Fibroblast of lung (primary cell): ENCODE measurements around the gene SRGAP1. TPM values are rescaled to one million over a fixed set of nuclear protein-coding genes. Genes with fewer than 3 reads are reported as not detected.

Experiments used
- DNase-seq, 2 donors: peaks; one replicate each; pipeline versions ENCODE4 v3.0.0 to v3.0.0-alpha.2; 2010; ENCODE audit warnings: low read depth in 2 of 2
- H2AFZ ChIP-seq: 2 replicates; pipeline ENCODE4 v1.5.1; 2012; ENCODE audit warnings: low read length, control low read depth, inconsistent platforms
- H3K27ac ChIP-seq: 2 replicates; pipeline ENCODE4 v1.5.1; 2011; ENCODE audit warnings: low read length, control low read depth; ENCODE audit not compliant: insufficient read depth
- H3K27me3 ChIP-seq: 2 replicates; pipeline ENCODE4 v1.5.1; 2011; ENCODE audit warnings: mild to moderate bottlenecking, low read length; ENCODE audit not compliant: control insufficient read depth, insufficient read depth
- H3K36me3 ChIP-seq: 2 replicates; pipeline ENCODE4 v1.5.1; 2011; ENCODE audit warnings: low read length; ENCODE audit not compliant: control insufficient read depth, insufficient read depth
- H3K4me1 ChIP-seq: 2 replicates; pipeline ENCODE4 v1.5.1; 2011; ENCODE audit warnings: low read length; ENCODE audit not compliant: control insufficient read depth, insufficient read depth; ENCODE audit errors: extremely low read depth
- H3K4me2 ChIP-seq: 2 replicates; pipeline ENCODE4 v1.5.1; 2011; ENCODE audit warnings: low read length, control low read depth; ENCODE audit not compliant: insufficient read depth; ENCODE audit errors: extremely low read depth
- H3K4me3 ChIP-seq, 4 experiments: fragments of 200-600 bp in 1 of 4; sonication (generic) in 1 of 4; replicated peaks in 1 of 4; 2 replicates each; pipeline ENCODE4 v1.5.1; 2011 to 2016; ENCODE audit warnings: low read length in 4 of 4, low read depth in 3 of 4, mild to moderate bottlenecking in 3 of 4, control low read depth in 2 of 4, inconsistent platforms in 1 of 4, mixed read lengths in 1 of 4; ENCODE audit not compliant: insufficient read depth in 1 of 4; ENCODE audit errors: control extremely low read depth in 1 of 4
- H3K79me2 ChIP-seq: 2 replicates; pipeline ENCODE4 v1.5.1; 2012; ENCODE audit warnings: mild to moderate bottlenecking, low read length, inconsistent platforms; ENCODE audit not compliant: control insufficient read depth, insufficient read depth
- H3K9ac ChIP-seq: 2 replicates; pipeline ENCODE4 v1.5.1; 2011; ENCODE audit warnings: mild to moderate bottlenecking, low read length, control low read depth; ENCODE audit not compliant: insufficient read depth
- H3K9me3 ChIP-seq: 2 replicates; pipeline ENCODE4 v1.5.1; 2012; ENCODE audit warnings: low read depth, low read length; ENCODE audit not compliant: control insufficient read depth, insufficient read depth
- H4K20me1 ChIP-seq: 2 replicates; pipeline ENCODE4 v1.5.1; 2011; ENCODE audit warnings: low read length; ENCODE audit not compliant: control insufficient read depth, insufficient read depth; ENCODE audit errors: extremely low read depth
- CTCF ChIP-seq, 2 donors: IDR thresholded peaks in 1 of 2; conservative IDR thresholded peaks in 1 of 2; 1 replicate in 1 of 2; 2 replicates in 1 of 2; pipeline ENCODE4 v1.5.1; 2011 to 2012; ENCODE audit warnings: low read length in 2 of 2, control low read depth in 1 of 2, inconsistent platforms in 1 of 2, low read depth in 1 of 2, mild to moderate bottlenecking in 1 of 2
- EZH2 ChIP-seq: IDR thresholded peaks from 2 replicates; pipeline ENCODE4 v1.5.1; 2012; ENCODE audit warnings: low read length, control low read depth, mild to moderate bottlenecking; ENCODE audit errors: missing control alignments
- polyA plus RNA-seq, 2 donors: library from polyadenylated mRNA; depleted of rRNA in 1 of 2; stranded (reverse) in 1 of 2; unstranded in 1 of 2; fragments of >200 nt; gene quantifications; 2 replicates each; pipeline ENCODE4 v1.2.1, GENCODE V29; 2011 to 2012; ENCODE audit warnings: missing spikeins in 1 of 2
- total RNA-seq: library from RNA; depleted of rRNA; stranded (reverse); fragments of >200 nt; gene quantifications from 2 replicates; pipeline ENCODE4 v1.2.1, GENCODE V29; 2014

Gene SRGAP1
- total and polyA plus RNA-seq, 2 donors (not counting 1 experiment from before 2014, with no cell fraction given), result 18.9 to 30.2 TPM

- Histone ChIP-seq H3K4me2 (no peak overlapping the region), H3K36me3 (no peaks in the 10 kb centered on the region), H2AFZ (no peak overlapping the region), H3K9me3 (no peaks in the 10 kb centered on the region), H3K27ac (no peak overlapping the region), H3K4me3 (no peak overlapping the region), H3K79me2 (no peaks in the 10 kb centered on the region), H3K9ac (no peak overlapping the region), H3K4me1 (no peaks in the 10 kb centered on the region), H4K20me1 (no peaks in the 10 kb centered on the region), H3K27me3 (no peaks in the 10 kb centered on the region)
- DNase-seq, result no peak
- no peak for TF ChIP-seq CTCF (conservative IDR thresholded peaks at IDR 0.05 in 1 of 2, IDR thresholded peaks at IDR 0.05 in 1 of 2; ENCODE audit: low read depth in 1 of 2, low read length in 2 of 2)
Measured at GRCh38 chr12:64057706-64058105, 213.2 kb downstream of the SRGAP1 start.

DNA sequence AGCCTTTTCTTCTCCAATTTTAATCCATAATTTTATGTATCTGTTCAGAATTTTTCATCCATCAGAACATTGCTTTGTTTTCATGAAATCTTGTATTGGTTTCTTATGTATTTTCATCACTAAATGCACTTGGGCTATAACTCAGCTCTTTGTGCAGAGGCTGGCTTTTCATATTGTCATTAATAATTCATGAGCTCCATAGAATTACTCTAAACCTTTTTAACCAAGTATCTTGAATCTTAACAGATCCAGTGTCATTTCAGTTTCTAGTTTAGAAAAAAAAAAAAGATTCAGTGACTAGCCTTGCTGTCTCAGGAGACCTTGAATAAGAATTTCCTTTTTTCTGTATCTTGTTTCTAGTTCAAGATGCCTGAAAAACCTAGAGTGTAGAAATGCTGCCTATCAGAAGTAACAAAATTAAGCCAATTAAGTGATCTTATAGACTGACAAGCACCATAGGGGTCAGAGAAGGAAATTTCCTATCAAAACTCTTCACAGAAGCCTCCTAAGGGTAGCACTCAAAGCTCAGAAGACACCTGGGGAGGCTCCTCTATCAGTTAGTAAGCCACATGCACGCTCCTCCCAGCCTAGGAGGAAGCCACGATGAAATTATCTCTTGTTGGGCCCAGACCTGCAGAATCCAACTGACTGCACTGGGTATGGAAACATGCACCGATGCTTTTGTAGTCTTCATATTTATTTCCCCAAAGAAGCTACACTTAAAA is 214.2 kb downstream of the SRGAP1 start:
- Histone ChIP-seq H3K4me2 (no peak overlapping the region), H3K36me3 (no peaks in the 10 kb centered on the region), H3K4me1 (no peaks in the 10 kb centered on the region), H3K4me3 (no peak overlapping the region), H3K9ac (no peak overlapping the region), H3K27ac (no peak overlapping the region), H3K27me3 (no peaks in the 10 kb centered on the region), H3K9me3 (no peaks in the 10 kb centered on the region), H2AFZ (no peak overlapping the region), H3K79me2 (no peaks in the 10 kb centered on the region), H4K20me1 (no peaks in the 10 kb centered on the region)
- DNase-seq, result no peak
- TF ChIP-seq CTCF (conservative IDR thresholded peaks at IDR 0.05 in 1 of 2, IDR thresholded peaks at IDR 0.05 in 1 of 2; ENCODE audit: low read depth in 1 of 2, low read length in 2 of 2) (no peak), EZH2 (no peak)

- Histone ChIP-seq H3K4me1 (no peaks in the 10 kb centered on the region), H2AFZ (no peak overlapping the region), H3K79me2 (no peaks in the 10 kb centered on the region), H3K4me2 (no peak overlapping the region), H3K27ac (no peak overlapping the region), H3K36me3 (peaks cover 3% of the 10 kb centered on the region), H3K9me3 (no peaks in the 10 kb centered on the region), H4K20me1 (no peaks in the 10 kb centered on the region), H3K4me3 (no peak overlapping the region), H3K9ac (no peak overlapping the region), H3K27me3 (no peaks in the 10 kb centered on the region)
- TF ChIP-seq EZH2, result no peak
- no peak for TF ChIP-seq CTCF (conservative IDR thresholded peaks at IDR 0.05 in 1 of 2, IDR thresholded peaks at IDR 0.05 in 1 of 2; ENCODE audit: low read depth in 1 of 2, low read length in 2 of 2)
- DNase-seq, result no peak
Measured at GRCh38 chr12:64059685-64060084, 215.2 kb downstream of the SRGAP1 start.
